A673 (cell line): ENCODE measurements around the gene STOML2. TPM values are rescaled to one million over a fixed set of nuclear protein-coding genes. Genes with fewer than 3 reads are reported as not detected.
A peak's percentile ranks its signal among the peaks of the same experiment; 100 is the strongest.

Experiments used
- BruUV-seq: library from RNA; stranded (reverse); fragments of 400-500 nt; replicated peaks from 2 replicates; lab custom pipeline; 2021; lab: Mats Ljungman, UMichigan
- CTCF ChIA-PET: fragments of 300-600 bp; sonication (Branson Sonifier 250); formaldehyde crosslinking; loops from one replicate; lab custom pipeline; 2022; ENCODE audit warnings: antibody characterized with exemption; lab: Charles Lee
- POLR2A ChIA-PET: fragments of 300-600 bp; sonication (Branson Sonifier 250); formaldehyde crosslinking; loops from one replicate; lab custom pipeline; 2022; ENCODE audit warnings: antibody characterized with exemption; ENCODE audit not compliant: low non-redundant PET; lab: Charles Lee
- DNase-seq: peaks from one replicate; pipeline ENCODE4 v3.0.0-alpha.2; 2015; ENCODE audit warnings: low spot score
- H3K27ac ChIP-seq: fragments of 200-600 bp; sonication (generic); 2 replicates; pipeline ENCODE4 v1.5.1; 2016; ENCODE audit warnings: mixed run types, low read depth, mild to moderate bottlenecking, mixed read lengths, antibody characterized with exemption, low read length; ENCODE audit not compliant: poor library complexity, severe bottlenecking
- H3K27me3 ChIP-seq: fragments of 200-600 bp; sonication (generic); replicated peaks from 2 replicates; pipeline ENCODE4 v1.6.1; 2017; ENCODE audit warnings: mixed run types, low read depth, mild to moderate bottlenecking, mixed read lengths, antibody characterized with exemption, low read length; ENCODE audit not compliant: insufficient read depth, poor library complexity
- H3K36me3 ChIP-seq: fragments of 200-600 bp; sonication (generic); 2 replicates; pipeline ENCODE4 v1.6.1; 2016; ENCODE audit warnings: mixed run types, mild to moderate bottlenecking, mixed read lengths, antibody characterized with exemption, low read length; ENCODE audit not compliant: insufficient read depth, poor library complexity, severe bottlenecking
- H3K4me1 ChIP-seq: fragments of 200-600 bp; sonication (generic); 2 replicates; pipeline ENCODE4 v1.6.1; 2017; ENCODE audit warnings: mixed run types, mild to moderate bottlenecking, mixed read lengths, antibody characterized with exemption, low read length; ENCODE audit not compliant: insufficient read depth, poor library complexity, severe bottlenecking
- H3K4me3 ChIP-seq: fragments of 200-600 bp; sonication (generic); 2 replicates; pipeline ENCODE4 v1.5.1; 2016; ENCODE audit warnings: low read depth, mixed run types, mild to moderate bottlenecking, mixed read lengths, low read length; ENCODE audit not compliant: poor library complexity, severe bottlenecking
- H3K9me3 ChIP-seq: fragments of 200-600 bp; sonication (generic); 2 replicates; pipeline ENCODE4 v1.6.1; 2016; ENCODE audit warnings: mixed run types, low read depth, mild to moderate bottlenecking, mixed read lengths, antibody characterized with exemption, low read length; ENCODE audit not compliant: poor library complexity, severe bottlenecking
- CTCF ChIP-seq: fragments of 300-800, 200-600 bp; sonication (generic); conservative IDR thresholded peaks from 2 replicates; pipeline ENCODE4 v1.5.1; 2017; ENCODE audit warnings: low read depth, mild to moderate bottlenecking, antibody characterized with exemption, low read length, moderate library complexity, mixed read lengths
- EZH2 ChIP-seq: fragments of 200-600 bp; sonication (generic); IDR thresholded peaks from 2 replicates; pipeline ENCODE4 v1.6.1; 2017; ENCODE audit warnings: borderline replicate concordance, low read depth, mild to moderate bottlenecking, mixed read lengths, antibody characterized with exemption, low read length; ENCODE audit not compliant: poor library complexity, severe bottlenecking
- intact Hi-C: fragments of 100-400 bp; cut with micrococcal nuclease; formaldehyde crosslinking; loops from one replicate; pipeline ENCODE4 v1.10.0; 2022; ENCODE audit not compliant: unreplicated experiment
- total RNA-seq: library from RNA; stranded (reverse); gene quantifications from 2 replicates; pipeline ENCODE4 v1.2.3, GENCODE V29; 2021

The STOML2 gene
- total RNA-seq, 1 experiment from 2014 or later = 200 TPM

GRCh38 chr9:35105126-35105525 lies 2.2 kb upstream of the STOML2 start:
- intact Hi-C loops = no loop called here
- Histone ChIP-seq H3K27me3 (no peaks in the 10 kb centered on the region), H3K36me3 (peaks cover 18% of the 10 kb centered on the region), H3K27ac (no peak overlapping the region), H3K4me1 (peaks cover 14% of the 10 kb centered on the region), H3K4me3 (no peak overlapping the region), H3K9me3 (no peaks in the 10 kb centered on the region)
- ChIA-PET CTCF (no interaction called here), POLR2A (no interaction called here)
- no peak for DNase-seq
- no TSS peak for BruUV-seq
- TF ChIP-seq CTCF (no peak), EZH2 (no peak)

GRCh38 chr9:35104586-35104985 lies 1.7 kb upstream of the STOML2 start:
- Histone ChIP-seq H3K4me1 (peaks cover 14% of the 10 kb centered on the region), H3K27me3 (no peaks in the 10 kb centered on the region), H3K27ac (no peak overlapping the region), H3K4me3 (no peak overlapping the region), H3K9me3 (no peaks in the 10 kb centered on the region), H3K36me3 (peaks cover 24% of the 10 kb centered on the region)
- ChIA-PET CTCF (no interaction called here), POLR2A (no interaction called here)
- no peak for DNase-seq
- TF ChIP-seq CTCF = no peak
- TF ChIP-seq EZH2 = no peak
- intact Hi-C loops = no loop called here
- no TSS peak for BruUV-seq

GRCh38 chr9:35103660-35104191 lies 795 bp upstream of the STOML2 start:
- Histone ChIP-seq H3K9me3 (no peaks in the 10 kb centered on the region), H3K4me1 (peaks cover 14% of the 10 kb centered on the region), H3K27ac (peak overlapping the region; percentile 81), H3K4me3 (peak overlapping the region; percentile 72), H3K27me3 (no peaks in the 10 kb centered on the region), H3K36me3 (peaks cover 27% of the 10 kb centered on the region)
- ChIA-PET CTCF (interaction anchor here (0.5 to 1.1 kb wide), 4 partner anchors 12 to 450 kb away, joined by 3 to 6 read pairs (median 4); partner anchors contain the start of gene ATOSB), POLR2A (interaction anchor here (0.7 to 1.1 kb wide), 4 partner anchors 10 to 474 kb away, joined by 3 to 5 read pairs (median 4); partner anchors contain the start of genes ATOSB and VCP)
- TF ChIP-seq CTCF = no peak
- no TSS peak for BruUV-seq
- DNase-seq = no peak
- intact Hi-C loops = no loop called here
